NCI-H460 (cell line): ENCODE data around the gene CHIC1. TPM values are rescaled to one million over a fixed set of nuclear protein-coding genes. Genes with fewer than 3 reads are reported as not detected.

ENCODE experiments used
- DNase-seq: peaks from one replicate; pipeline ENCODE4 v3.0.0-alpha.2; 2016; ENCODE audit warnings: low read depth; ENCODE audit errors: extremely low read depth
- total RNA-seq: library from RNA; depleted of rRNA; stranded (reverse); fragments of >200 nt; shearing (Covaris generic); gene quantifications from 2 replicates; pipeline ENCODE4 v1.2.3, GENCODE V29; 2014; rRNA removed

The CHIC1 gene
- total RNA-seq, 1 experiment from 2014 or later: 14.3 TPM

GRCh38 chrX:73728602-73729001 is 165.6 kb downstream of the CHIC1 start:
- no peak for DNase-seq

Other genes starting within 250 kb of the CHIC1 start
- not detected in 2 replicates for gene CDX4, start 116.1 kb upstream of the CHIC1 start, total RNA-seq